H1 (cell line): Measurements from ENCODE around the gene UNC13D. TPM values are rescaled to one million over a fixed set of nuclear protein-coding genes. Genes with fewer than 3 reads are reported as not detected.

Experiments
- ASH2L ChIP-seq: fragments of 200-600, 300-600 bp; sonication (generic); IDR thresholded peaks from one replicate; pipeline ENCODE4 v1.7.1; 2017; ENCODE audit warnings: low read length
- BCL11A ChIP-seq, 2 experiments: IDR thresholded peaks; one replicate each; pipeline ENCODE4 v1.6.1; 2011; ENCODE audit warnings: low read depth in 2 of 2, low read length in 2 of 2, mild to moderate bottlenecking in 2 of 2
- BRCA1 ChIP-seq: IDR thresholded peaks from 2 replicates; pipeline ENCODE4 v1.6.1; 2012; ENCODE audit warnings: low read depth, low read length, improper control_type of control experiment
- CHD2 ChIP-seq: IDR thresholded peaks from 2 replicates; pipeline ENCODE4 v1.6.1; 2012; ENCODE audit warnings: low read length, improper control_type of control experiment
- CTBP2 ChIP-seq: IDR thresholded peaks from 2 replicates; pipeline ENCODE4 v1.7.0; 2011; ENCODE audit warnings: borderline replicate concordance, mild to moderate bottlenecking, moderate library complexity, mixed read lengths, low read length; ENCODE audit not compliant: insufficient read depth, insufficient read length
- EGR1 ChIP-seq: IDR thresholded peaks from 2 replicates; pipeline ENCODE4 v1.6.1; 2011; ENCODE audit warnings: low read depth, low read length, borderline replicate concordance
- EZH2 ChIP-seq: fragments of 200-600 bp; sonication (generic); IDR thresholded peaks from 2 replicates; pipeline ENCODE4 v1.7.1; 2012; ENCODE audit warnings: low read depth, mild to moderate bottlenecking, moderate library complexity, low read length, inconsistent platforms; ENCODE audit not compliant: severe bottlenecking
- GABPA ChIP-seq: IDR thresholded peaks from 2 replicates; pipeline ENCODE4 v1.6.1; 2011; ENCODE audit warnings: mild to moderate bottlenecking, low read length, moderate library complexity, borderline replicate concordance; ENCODE audit not compliant: insufficient read depth
- NANOG ChIP-seq: IDR thresholded peaks from 2 replicates; pipeline ENCODE4 v1.6.1; 2011; ENCODE audit warnings: low read length, low read depth, mild to moderate bottlenecking, inconsistent platforms; ENCODE audit not compliant: insufficient read depth, poor library complexity, severe bottlenecking
- NRF1 ChIP-seq: IDR thresholded peaks from 2 replicates; pipeline ENCODE4 v1.6.1; 2011; ENCODE audit warnings: mild to moderate bottlenecking, low read depth, low read length, improper control_type of control experiment
- RXRA ChIP-seq: IDR thresholded peaks from 2 replicates; pipeline ENCODE4 v1.6.1; 2011; ENCODE audit warnings: low read depth, mild to moderate bottlenecking, low read length, moderate library complexity; ENCODE audit not compliant: insufficient read depth
- SAP30 ChIP-seq: fragments of 300-600 bp; sonication (generic); IDR thresholded peaks from 2 replicates; pipeline ENCODE4 v1.7.1; 2012; ENCODE audit warnings: low read length, moderate library complexity, mild to moderate bottlenecking, inconsistent platforms; ENCODE audit not compliant: insufficient read depth, insufficient replicate concordance
- SIN3A ChIP-seq, 2 experiments: IDR thresholded peaks in 1 of 2; conservative IDR thresholded peaks in 1 of 2; 2 replicates each; pipeline ENCODE4 v1.6.1; 2011 to 2012; ENCODE audit warnings: low read length in 2 of 2, improper control_type of control experiment in 1 of 2, low read depth in 1 of 2, mild to moderate bottlenecking in 1 of 2
- SIRT6 ChIP-seq: IDR thresholded peaks from one replicate; pipeline ENCODE4 v1.7.1; 2012; ENCODE audit warnings: low read length, inconsistent platforms
- SP1 ChIP-seq: IDR thresholded peaks from 2 replicates; pipeline ENCODE4 v1.6.1; 2011; ENCODE audit warnings: low read depth, low read length
- SP4 ChIP-seq: IDR thresholded peaks from 2 replicates; pipeline ENCODE4 v1.6.1; 2012; ENCODE audit warnings: low read length, inconsistent platforms
- SRF ChIP-seq: IDR thresholded peaks from 2 replicates; pipeline ENCODE4 v1.6.1; 2011; ENCODE audit warnings: mild to moderate bottlenecking, low read depth, low read length, moderate library complexity
- TAF1 ChIP-seq: IDR thresholded peaks from 2 replicates; pipeline ENCODE4 v1.6.1; 2011; ENCODE audit warnings: mild to moderate bottlenecking, low read depth, low read length
- USF2 ChIP-seq: IDR thresholded peaks from 2 replicates; pipeline ENCODE4 v1.6.1; 2011; ENCODE audit warnings: low read length, improper control_type of control experiment
- ZNF274 ChIP-seq: IDR thresholded peaks from 2 replicates; pipeline ENCODE4 v1.7.0; 2012; ENCODE audit warnings: low read length, borderline replicate concordance; ENCODE audit errors: extremely low read depth
- polyA plus RNA-seq, 7 experiments: library from polyadenylated mRNA; depleted of rRNA in 3 of 7; stranded (reverse) in 5 of 7; unstranded in 2 of 7; fragments of >200 nt in 5 of 7; fragments of 200-250 nt in 2 of 7; gene quantifications; 1 replicate in 5 of 7; 2 replicates in 1 of 7; 4 replicates in 1 of 7; pipeline versions ENCODE4 v1.2.1 to v1.2.3, GENCODE V29; 2011 to 2013; ENCODE audit warnings: missing spikeins in 2 of 7, mixed read lengths in 2 of 7
- total RNA-seq: library from RNA; stranded (reverse); fragmentation: NEBNext Ultra II Directional; extraction: Animal tissue kit (Norgen Biotek cat#: 25700); gene quantifications from 2 replicates; pipeline ENCODE4 v1.2.1, GENCODE V29; 2021

UNC13D gene
- total and polyA plus RNA-seq, 2 of the 8 experiments (the other 6 are each of a cell fraction or from before 2014, with no cell fraction given) = 3.6 to 8.4 TPM

- TF ChIP-seq GABPA = no peak
- TF ChIP-seq SRF = 0 out of 2 replicates have a peak, but pooled peaks have one; percentile 3
- no peak for TF ChIP-seq CTBP2
- TF ChIP-seq CHD2 = no peak
- peak; percentile 86; the same call in 1 of the 2 replicates for TF ChIP-seq SP1
- no peak for TF ChIP-seq SAP30
- peak; percentile 78 for TF ChIP-seq TAF1
- no peak for TF ChIP-seq BCL11A (IDR thresholded peaks at IDR 0.05; ENCODE audit: low read depth in 2 of 2, low read length in 2 of 2)
- peak; percentile 94; the same call in 1 of the 2 replicates for TF ChIP-seq SP4
- peak; percentile 83 for TF ChIP-seq ASH2L
- no peak for TF ChIP-seq RXRA
- no peak for TF ChIP-seq NANOG
- TF ChIP-seq EZH2 = no peak
- TF ChIP-seq USF2 = peak; percentile 97
- TF ChIP-seq ZNF274 = no peak
- TF ChIP-seq SIRT6 = no peak
- peak; percentile 37 for TF ChIP-seq NRF1
- no peak for TF ChIP-seq BRCA1
- TF ChIP-seq SIN3A (conservative IDR thresholded peaks at IDR 0.05 in 1 of 2, IDR thresholded peaks at IDR 0.05 in 1 of 2; ENCODE audit: low read depth in 1 of 2, low read length in 2 of 2) = peak in 1 of 2 experiments; percentile 78; a peak in 2 of 4 replicates
- TF ChIP-seq EGR1 = peak; percentile 99
- TF ChIP-seq, all 59 proteins: peak for 22
These were observed 11.3 kb upstream of the UNC13D start, which contains the start of gene WBP2 (continued) for GRCh38 chr17:75855310-75856061.
